Smooth muscle cell of the brain vasculature (primary cell): ENCODE results near the gene OTOGL.
"Not testable (repeated sequence)": the region's sequence is repeated elsewhere in the genome, so short reads cannot be mapped to it uniquely, and the experiment has no call there.

ENCODE experiments used
- DNase-seq: peaks from one replicate; pipeline ENCODE4 v3.0.0-alpha.2; 2012; ENCODE audit warnings: low read depth, low spot score

Gene OTOGL

GRCh38 chr12:80219345-80219744, 120.0 kb downstream of the OTOGL start:
- no peak for DNase-seq

GRCh38 chr12:80222261-80222660, 122.9 kb downstream of the OTOGL start:
- no peak for DNase-seq

GRCh38 chr12:80226576-80226975, 127.2 kb downstream of the OTOGL start:
- DNase-seq = no peak

GRCh38 chr12:80227904-80228303, 128.6 kb downstream of the OTOGL start:
- not testable (repeated sequence) for DNase-seq

GRCh38 chr12:80230068-80230467, 130.7 kb downstream of the OTOGL start:
- peak; percentile 60 for DNase-seq

GRCh38 chr12:80232837-80233236, 133.5 kb downstream of the OTOGL start:
- no peak for DNase-seq

- DNase-seq = no peak
Observed at GRCh38 chr12:80233926-80234325, 134.6 kb downstream of the OTOGL start.

- no peak for DNase-seq
Observed at GRCh38 chr12:80234667-80235066, 135.3 kb downstream of the OTOGL start.

GRCh38 chr12:80235944-80236343, 136.6 kb downstream of the OTOGL start:
- DNase-seq = no peak

- DNase-seq = no peak
Observed at GRCh38 chr12:80239867-80240266, 140.5 kb downstream of the OTOGL start.

GRCh38 chr12:80241576-80242273, 142.4 kb downstream of the OTOGL start:
- DNase-seq = peak; percentile 15

- DNase-seq = no peak
Observed at GRCh38 chr12:80242321-80242720, 143.0 kb downstream of the OTOGL start.

- not testable (repeated sequence) for DNase-seq
Observed at GRCh38 chr12:80249581-80249980, 150.2 kb downstream of the OTOGL start.

GRCh38 chr12:80257920-80258319, 158.6 kb downstream of the OTOGL start:
- no peak for DNase-seq

GRCh38 chr12:80260269-80260668, 160.9 kb downstream of the OTOGL start:
- DNase-seq = no peak

GRCh38 chr12:80261403-80261802, 162.1 kb downstream of the OTOGL start:
- no peak for DNase-seq

GRCh38 chr12:80262346-80262745, 163.0 kb downstream of the OTOGL start:
- DNase-seq = no peak

GRCh38 chr12:80262771-80263170, 163.4 kb downstream of the OTOGL start:
- DNase-seq = no peak

- no peak for DNase-seq
Observed at GRCh38 chr12:80264386-80264785, 165.0 kb downstream of the OTOGL start.

- no peak for DNase-seq
Observed at GRCh38 chr12:80264891-80265290, 165.6 kb downstream of the OTOGL start.

- DNase-seq = no peak
Observed at GRCh38 chr12:80268924-80269749, 169.8 kb downstream of the OTOGL start.

- DNase-seq = no peak
Observed at GRCh38 chr12:80269803-80270552, 170.6 kb downstream of the OTOGL start.
